ENCODE results near the gene C20orf173. TPM values are rescaled to one million over a fixed set of nuclear protein-coding genes. Genes with fewer than 3 reads are reported as not detected.

The C20orf173 gene
- total RNA-seq, 4 donors from 2014 or later: not detected

DNA sequence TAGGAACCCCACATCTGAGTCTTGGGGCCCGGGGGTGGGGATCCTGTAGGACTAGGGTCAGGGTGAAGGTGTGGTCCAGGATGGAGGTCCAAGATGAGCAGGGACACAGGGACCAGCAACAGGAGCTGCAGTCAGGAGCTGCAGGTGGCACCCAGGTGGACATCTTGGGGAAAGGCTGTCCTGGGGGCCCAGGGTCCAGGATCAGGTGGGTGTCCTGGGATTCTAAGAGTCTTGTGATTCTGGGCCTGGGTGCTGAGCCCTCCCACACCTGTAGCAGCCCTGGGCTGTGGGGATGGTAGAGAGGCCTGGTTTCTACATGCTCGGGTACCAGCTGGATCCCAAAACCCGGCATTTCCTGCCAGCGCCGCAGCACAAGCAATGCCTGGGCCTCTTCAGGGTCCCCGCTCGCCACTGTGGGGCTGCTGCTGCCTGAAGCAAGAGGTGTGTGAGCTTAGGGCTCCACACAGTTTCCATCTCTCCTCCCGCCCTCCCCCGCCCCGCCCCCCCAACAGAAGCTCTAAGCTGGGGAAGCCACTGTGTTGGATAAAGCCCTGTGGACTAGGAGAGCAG, 33.2 kb upstream of the C20orf173 start:
- Histone ChIP-seq H3K27me3 (no peaks in the 10 kb centered on the region), H3K4me1 (no peaks in the 10 kb centered on the region), H3K4me3 (no peak overlapping the region), H3K36me3 (peaks cover 5% of the 10 kb centered on the region), H3K9me3 (no peaks in the 10 kb centered on the region), H3K27ac (no peak overlapping the region)
- TF ChIP-seq EP300 (IDR thresholded peaks at IDR 0.05) (no peak), POLR2AphosphoS5 (IDR thresholded peaks at IDR 0.05) (no peak), POLR2A (IDR thresholded peaks at IDR 0.05) (no peak)
- TF ChIP-seq, protein P1, sequence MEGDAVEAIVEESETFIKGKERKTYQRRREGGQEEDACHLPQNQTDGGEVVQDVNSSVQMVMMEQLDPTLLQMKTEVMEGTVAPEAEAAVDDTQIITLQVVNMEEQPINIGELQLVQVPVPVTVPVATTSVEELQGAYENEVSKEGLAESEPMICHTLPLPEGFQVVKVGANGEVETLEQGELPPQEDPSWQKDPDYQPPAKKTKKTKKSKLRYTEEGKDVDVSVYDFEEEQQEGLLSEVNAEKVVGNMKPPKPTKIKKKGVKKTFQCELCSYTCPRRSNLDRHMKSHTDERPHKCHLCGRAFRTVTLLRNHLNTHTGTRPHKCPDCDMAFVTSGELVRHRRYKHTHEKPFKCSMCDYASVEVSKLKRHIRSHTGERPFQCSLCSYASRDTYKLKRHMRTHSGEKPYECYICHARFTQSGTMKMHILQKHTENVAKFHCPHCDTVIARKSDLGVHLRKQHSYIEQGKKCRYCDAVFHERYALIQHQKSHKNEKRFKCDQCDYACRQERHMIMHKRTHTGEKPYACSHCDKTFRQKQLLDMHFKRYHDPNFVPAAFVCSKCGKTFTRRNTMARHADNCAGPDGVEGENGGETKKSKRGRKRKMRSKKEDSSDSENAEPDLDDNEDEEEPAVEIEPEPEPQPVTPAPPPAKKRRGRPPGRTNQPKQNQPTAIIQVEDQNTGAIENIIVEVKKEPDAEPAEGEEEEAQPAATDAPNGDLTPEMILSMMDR (IDR thresholded peaks at IDR 0.05): no peak
- no peak for DNase-seq (ENCODE audit: low spot score in 2 of 2)
- WGBS: 90% methylated on average over 9 of the region's 10 CpGs

GRCh38 chr20:35561671-35562070, 32.2 kb upstream of the C20orf173 start:
- WGBS: 92% methylated on average over 1 of the region's 5 CpGs
- Histone ChIP-seq H3K4me1 (no peaks in the 10 kb centered on the region), H3K4me3 (no peak overlapping the region), H3K9me3 (no peaks in the 10 kb centered on the region), H3K27ac (no peak overlapping the region), H3K36me3 (peaks cover 15% of the 10 kb centered on the region), H3K27me3 (no peaks in the 10 kb centered on the region)
- TF ChIP-seq, protein P1 (IDR thresholded peaks at IDR 0.05): no peak
- TF ChIP-seq POLR2A (IDR thresholded peaks at IDR 0.05) (no peak), EP300 (IDR thresholded peaks at IDR 0.05) (no peak), POLR2AphosphoS5 (IDR thresholded peaks at IDR 0.05) (no peak)
- no peak for DNase-seq (ENCODE audit: low spot score in 2 of 2)

DNA sequence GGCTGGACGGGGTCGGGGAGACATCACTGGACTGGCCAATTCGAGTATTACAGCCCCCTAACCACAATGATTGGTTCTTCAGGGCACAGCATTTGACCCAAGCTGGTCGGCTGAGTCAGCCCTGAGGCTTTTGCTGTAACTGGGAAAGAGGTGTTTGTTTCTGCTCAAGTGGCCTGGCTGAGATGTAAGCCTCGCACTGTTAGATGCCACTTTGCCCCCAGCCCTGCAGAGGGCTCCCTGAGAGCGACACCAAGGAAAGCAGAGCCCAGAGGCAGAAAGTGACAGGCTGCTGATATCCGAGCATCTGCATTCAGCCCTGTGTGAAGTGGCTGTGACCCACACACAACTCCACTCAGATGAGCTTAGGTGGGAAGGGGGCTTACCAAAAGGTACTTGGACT, 31.8 kb upstream of the C20orf173 start:
- TF ChIP-seq POLR2A (IDR thresholded peaks at IDR 0.05) (no peak), EP300 (IDR thresholded peaks at IDR 0.05) (no peak), POLR2AphosphoS5 (IDR thresholded peaks at IDR 0.05) (no peak)
- TF ChIP-seq, protein P1 (IDR thresholded peaks at IDR 0.05): no peak
- H3K9me3 ChIP-seq: no peaks in the 10 kb centered on the region
- no peak overlapping the region for H3K27ac ChIP-seq
- H3K27me3 ChIP-seq: no peaks in the 10 kb centered on the region
- peaks cover 19% of the 10 kb centered on the region for H3K36me3 ChIP-seq
- DNase-seq (ENCODE audit: low spot score in 2 of 2): no peak
- H3K4me1 ChIP-seq: no peaks in the 10 kb centered on the region
- WGBS: no CpG with 5 or more reads among the region's 7 CpGs
- H3K4me3 ChIP-seq: no peak overlapping the region

DNA sequence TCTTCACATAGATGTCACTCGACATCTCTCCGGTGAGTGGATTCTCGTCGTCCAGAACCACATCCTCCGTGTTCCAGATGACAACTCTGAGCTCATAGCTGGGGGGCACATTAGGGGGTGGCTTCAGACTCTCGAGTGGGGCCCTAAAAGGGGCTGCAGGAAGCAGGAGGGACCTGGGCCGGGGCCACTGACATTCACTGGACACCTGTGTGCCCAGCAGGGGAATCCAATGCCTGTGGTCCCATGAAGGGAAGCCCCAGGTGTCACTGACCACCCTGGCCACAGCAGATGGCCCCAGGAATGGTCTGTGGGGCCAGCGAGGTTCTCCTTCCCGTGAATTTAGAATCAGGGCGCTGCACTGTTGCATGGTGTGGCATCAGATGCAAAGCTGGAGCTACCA, 31.1 kb upstream of the C20orf173 start:
- DNase-seq (ENCODE audit: low spot score in 2 of 2): no peak
- no peak for TF ChIP-seq EP300 (IDR thresholded peaks at IDR 0.05)
- TF ChIP-seq, protein P1 (IDR thresholded peaks at IDR 0.05): no peak
- no peak for TF ChIP-seq POLR2A (IDR thresholded peaks at IDR 0.05)
- no peak for TF ChIP-seq POLR2AphosphoS5 (IDR thresholded peaks at IDR 0.05)
- no peak overlapping the region for H3K4me3 ChIP-seq
- H3K4me1 ChIP-seq: no peaks in the 10 kb centered on the region
- H3K27ac ChIP-seq: no peak overlapping the region
- WGBS: 68% methylated on average over 8 of the region's 10 CpGs
- peaks cover 25% of the 10 kb centered on the region for H3K36me3 ChIP-seq
- no peaks in the 10 kb centered on the region for H3K9me3 ChIP-seq
- no peaks in the 10 kb centered on the region for H3K27me3 ChIP-seq

DNA sequence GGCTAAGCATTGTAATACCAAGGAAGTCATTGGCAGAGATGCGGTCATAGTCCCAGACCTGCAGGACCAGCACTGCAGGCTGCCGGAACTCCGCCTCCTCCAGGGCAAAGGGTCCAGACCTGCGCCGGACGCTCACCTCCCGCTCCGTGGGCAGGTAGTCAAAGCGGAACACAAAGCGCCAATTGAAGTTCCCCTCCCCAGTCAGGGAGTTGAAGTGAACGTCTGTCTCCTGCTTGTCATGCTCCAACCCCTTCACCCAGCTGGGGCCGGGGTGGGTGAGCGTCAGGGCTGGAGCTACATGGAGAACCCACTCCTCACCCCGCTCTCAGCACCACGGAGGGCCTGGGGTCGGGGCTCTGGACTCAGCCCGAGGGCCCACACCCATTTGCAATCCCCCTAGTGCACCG, 30.7 kb upstream of the C20orf173 start:
- Histone ChIP-seq H3K4me3 (no peak overlapping the region), H3K9me3 (no peaks in the 10 kb centered on the region), H3K27ac (no peak overlapping the region), H3K27me3 (no peaks in the 10 kb centered on the region), H3K4me1 (no peaks in the 10 kb centered on the region), H3K36me3 (peaks cover 29% of the 10 kb centered on the region)
- TF ChIP-seq POLR2AphosphoS5 (IDR thresholded peaks at IDR 0.05): no peak
- TF ChIP-seq, protein P1 (IDR thresholded peaks at IDR 0.05): no peak
- no peak for TF ChIP-seq POLR2A (IDR thresholded peaks at IDR 0.05)
- TF ChIP-seq EP300 (IDR thresholded peaks at IDR 0.05): no peak
- 61% methylated on average over 10 of the region's 18 CpGs for WGBS
- no peak for DNase-seq (ENCODE audit: low spot score in 2 of 2)
